H1 (cell line): ENCODE data around the gene ACTG1. TPM values are rescaled to one million over a fixed set of nuclear protein-coding genes. Genes with fewer than 3 reads are reported as not detected.

Experiments used
- CHD7 ChIP-seq: fragments of 300-600 bp; sonication (generic); IDR thresholded peaks from 2 replicates; pipeline ENCODE4 v1.7.1; 2012; ENCODE audit warnings: low read length, moderate library complexity, mild to moderate bottlenecking, inconsistent platforms; ENCODE audit not compliant: insufficient replicate concordance
- polyA plus RNA-seq, 7 experiments: library from polyadenylated mRNA; depleted of rRNA in 3 of 7; stranded (reverse) in 5 of 7; unstranded in 2 of 7; fragments of >200 nt in 5 of 7; fragments of 200-250 nt in 2 of 7; gene quantifications; 1 replicate in 5 of 7; 2 replicates in 1 of 7; 4 replicates in 1 of 7; pipeline versions ENCODE4 v1.2.1 to v1.2.3, GENCODE V29; 2011 to 2013; ENCODE audit warnings: missing spikeins in 2 of 7, mixed read lengths in 2 of 7
- total RNA-seq: library from RNA; stranded (reverse); fragmentation: NEBNext Ultra II Directional; extraction: Animal tissue kit (Norgen Biotek cat#: 25700); gene quantifications from 2 replicates; pipeline ENCODE4 v1.2.1, GENCODE V29; 2021

ACTG1 gene
- total and polyA plus RNA-seq, 2 of the 8 experiments (the other 6 are each of a cell fraction or from before 2014, with no cell fraction given) = 3,535 to 5,010 TPM

GRCh38 chr17:81489998-81490992 is 22.3 kb downstream of the ACTG1 start (continued):
- no peak for TF ChIP-seq CHD7
- TF ChIP-seq, all 59 proteins: peak for 1
